ENCODE measurements around the gene DMXL2. TPM values are rescaled to one million over a fixed set of nuclear protein-coding genes. Genes with fewer than 3 reads are reported as not detected.

Gene DMXL2
- total RNA-seq, 1 experiment from 2014 or later, result 37.3 TPM

GRCh38 chr15:51623386-51623938 is 891 bp upstream of the DMXL2 start:
- peaks cover 22% of the 10 kb centered on the region for H3K4me1 ChIP-seq (ENCODE audit: control insufficient read depth, insufficient read depth, low read length)
- peak overlapping the region; percentile 93 for H3K27ac ChIP-seq (ENCODE audit: low read length)
- H3K36me3 ChIP-seq (ENCODE audit: control insufficient read depth, insufficient read depth, low read length), result no peaks in the 10 kb centered on the region; the same call in none of the 2 replicates
- no peaks in the 10 kb centered on the region for H3K9me3 ChIP-seq (ENCODE audit: control insufficient read depth, insufficient read depth, low read depth, low read length)
- ATAC-seq (no peak), DNase-seq (ENCODE audit: low read depth, low spot score) (no peak)
- in situ Hi-C loops (cut with HindIII; ENCODE audit: low pct_unique_long_range_greater_than_20kb, low sequenced_read_pairs), result no loop called here
- peak overlapping the region; percentile 83 to 98 for H3K4me3 ChIP-seq (ENCODE audit: low read depth in 2 of 2, low read length in 2 of 2)
- POLR2A ChIA-PET, result interaction anchor here (0.6 kb wide), 1 partner anchor 13 kb away, joined by 3 read pairs; no protein-coding TSS in a partner anchor
- intact Hi-C loops (cut with micrococcal nuclease; ENCODE audit: unreplicated experiment), result no loop called here
- no peaks in the 10 kb centered on the region for H3K27me3 ChIP-seq (ENCODE audit: control insufficient read depth, insufficient read depth, low read length)
- TF ChIP-seq, protein P1, sequence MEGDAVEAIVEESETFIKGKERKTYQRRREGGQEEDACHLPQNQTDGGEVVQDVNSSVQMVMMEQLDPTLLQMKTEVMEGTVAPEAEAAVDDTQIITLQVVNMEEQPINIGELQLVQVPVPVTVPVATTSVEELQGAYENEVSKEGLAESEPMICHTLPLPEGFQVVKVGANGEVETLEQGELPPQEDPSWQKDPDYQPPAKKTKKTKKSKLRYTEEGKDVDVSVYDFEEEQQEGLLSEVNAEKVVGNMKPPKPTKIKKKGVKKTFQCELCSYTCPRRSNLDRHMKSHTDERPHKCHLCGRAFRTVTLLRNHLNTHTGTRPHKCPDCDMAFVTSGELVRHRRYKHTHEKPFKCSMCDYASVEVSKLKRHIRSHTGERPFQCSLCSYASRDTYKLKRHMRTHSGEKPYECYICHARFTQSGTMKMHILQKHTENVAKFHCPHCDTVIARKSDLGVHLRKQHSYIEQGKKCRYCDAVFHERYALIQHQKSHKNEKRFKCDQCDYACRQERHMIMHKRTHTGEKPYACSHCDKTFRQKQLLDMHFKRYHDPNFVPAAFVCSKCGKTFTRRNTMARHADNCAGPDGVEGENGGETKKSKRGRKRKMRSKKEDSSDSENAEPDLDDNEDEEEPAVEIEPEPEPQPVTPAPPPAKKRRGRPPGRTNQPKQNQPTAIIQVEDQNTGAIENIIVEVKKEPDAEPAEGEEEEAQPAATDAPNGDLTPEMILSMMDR (IDR thresholded peaks at IDR 0.05), result no peak
- TF ChIP-seq REST (IDR thresholded peaks at IDR 0.05; ENCODE audit: insufficient read depth in 1 of 2, low read depth in 2 of 2, low read length in 1 of 2), result no peak
- TF ChIP-seq POLR2AphosphoS5 (IDR thresholded peaks at IDR 0.05; ENCODE audit: low read depth, low read length), result no peak
- no peak for TF ChIP-seq SIN3A (IDR thresholded peaks at IDR 0.05; ENCODE audit: borderline replicate concordance, insufficient read depth, low read depth, low read length)
- TF ChIP-seq TCF7L2 (IDR thresholded peaks at IDR 0.05; ENCODE audit: low read depth, low read length), result no peak
- no TSS peak for BruUV-seq (replicated peaks)
- CTCF ChIA-PET, result interaction anchor here (1.0 to 1.3 kb wide), 2 partner anchors 27 to 87 kb away, joined by 3 to 7 read pairs; no protein-coding TSS in a partner anchor

GRCh38 chr15:51621936-51622603 is 501 bp downstream of the DMXL2 start:
- Histone ChIP-seq H3K4me1 (ENCODE audit: control insufficient read depth, insufficient read depth, low read length) (peaks cover 24% of the 10 kb centered on the region), H3K4me3 (ENCODE audit: low read depth in 2 of 2, low read length in 2 of 2) (peak overlapping the region; percentile 83 to 98), H3K9me3 (ENCODE audit: control insufficient read depth, insufficient read depth, low read depth, low read length) (no peaks in the 10 kb centered on the region), H3K27ac (ENCODE audit: low read length) (peak overlapping the region; percentile 93), H3K27me3 (ENCODE audit: control insufficient read depth, insufficient read depth, low read length) (no peaks in the 10 kb centered on the region), H3K36me3 (ENCODE audit: control insufficient read depth, insufficient read depth, low read length) (no peaks in the 10 kb centered on the region; the same call in none of the 2 replicates)
- DNase-seq (ENCODE audit: low read depth, low spot score), result no peak
- no TSS peak for BruUV-seq (replicated peaks)
- POLR2A ChIA-PET, result interaction anchor here (0.5 to 0.6 kb wide), 3 partner anchors 17 to 388 kb away, joined by 3 to 7 read pairs (median 3); no protein-coding TSS in a partner anchor
- TF ChIP-seq SIN3A (IDR thresholded peaks at IDR 0.05; ENCODE audit: borderline replicate concordance, insufficient read depth, low read depth, low read length) (0 out of 2 replicates have a peak, but pooled peaks have one; percentile 44), POLR2AphosphoS5 (IDR thresholded peaks at IDR 0.05; ENCODE audit: low read depth, low read length) (no peak)
- TF ChIP-seq, protein P1 (IDR thresholded peaks at IDR 0.05), result peak; percentile 32
- in situ Hi-C loops (cut with HindIII; ENCODE audit: low pct_unique_long_range_greater_than_20kb, low sequenced_read_pairs) (no loop called here), intact Hi-C loops (cut with micrococcal nuclease; ENCODE audit: unreplicated experiment) (no loop called here)
- ATAC-seq, result peak; percentile 75
- CTCF ChIA-PET, result interaction anchor here (0.5 to 1.3 kb wide), 4 partner anchors 12 to 86 kb away, joined by 3 to 7 read pairs (median 4); no protein-coding TSS in a partner anchor

Measured in Panc1 (cell line).